Activated CD4-positive, alpha-beta T cell treated with anti-CD3 and anti-CD28 coated beads, Interleukin-2, amount 10 ng/mL, durations not matched to agents 24 days and 14 days (primary cell): Measurements from ENCODE around the gene KRT34. TPM values are rescaled to one million over a fixed set of nuclear protein-coding genes. Genes with fewer than 3 reads are reported as not detected.
A peak's percentile ranks its signal among the peaks of the same experiment; 100 is the strongest.

Source experiments
- DNase-seq: peaks from one replicate; pipeline ENCODE4 v3.0.0; 2022
- H3K27ac Mint-ChIP-seq: one replicate; pipeline ENCODE4 v1.8.0; 2022; ENCODE audit warnings: mild to moderate bottlenecking, mixed read lengths
- H3K27me3 Mint-ChIP-seq: one replicate; pipeline ENCODE4 v1.8.0; 2022; ENCODE audit warnings: mixed read lengths
- H3K36me3 Mint-ChIP-seq: one replicate; pipeline ENCODE4 v1.8.0; 2022; ENCODE audit warnings: low read depth, mild to moderate bottlenecking, mixed read lengths
- H3K4me1 Mint-ChIP-seq: one replicate; pipeline ENCODE4 v1.8.0; 2021; ENCODE audit warnings: mixed read lengths
- H3K4me3 Mint-ChIP-seq: one replicate; pipeline ENCODE4 v1.8.0; 2022; ENCODE audit warnings: mild to moderate bottlenecking, moderate library complexity, mixed read lengths
- H3K9me3 Mint-ChIP-seq: one replicate; pipeline ENCODE4 v1.8.0; 2021; ENCODE audit warnings: mixed read lengths
- intact Hi-C: fragments of 100-400 bp; cut with micrococcal nuclease; formaldehyde crosslinking; loops from one replicate; pipeline ENCODE4 v1.15.1; 2023
- total RNA-seq: library from RNA; stranded (reverse); gene quantifications from 2 replicates; pipeline ENCODE4 v1.2.3, GENCODE V29; 2022

KRT34 gene
- total RNA-seq, 1 donor from 2014 or later = not detected

- Mint-ChIP-seq H3K27me3 (peaks cover 10% of the 10 kb centered on the region), H3K36me3 (peaks cover 3% of the 10 kb centered on the region), H3K9me3 (peaks cover 6% of the 10 kb centered on the region), H3K27ac (peak overlapping the region; percentile 82), H3K4me3 (peak overlapping the region; percentile 45), H3K4me1 (peaks cover 36% of the 10 kb centered on the region)
- peak; percentile 89 for DNase-seq
- intact Hi-C loops = loop anchor here (1.0 kb wide), 1 partner anchor 62 kb away; no protein-coding TSS in a partner anchor
Measured at GRCh38 chr17:41340934-41341861, 40.9 kb downstream of the KRT34 start.

- Mint-ChIP-seq H3K27me3 (peaks cover 16% of the 10 kb centered on the region), H3K4me3 (peak overlapping the region; percentile 8), H3K9me3 (peaks cover 6% of the 10 kb centered on the region), H3K36me3 (peaks cover 3% of the 10 kb centered on the region), H3K4me1 (peaks cover 39% of the 10 kb centered on the region), H3K27ac (peak overlapping the region; percentile 4)
- intact Hi-C loops = no loop called here
- DNase-seq = no peak
Measured at GRCh38 chr17:41340494-41340893, 41.6 kb downstream of the KRT34 start.

GRCh38 chr17:41339571-41340172 is 42.4 kb downstream of the KRT34 start:
- H3K9me3 Mint-ChIP-seq = peaks cover 6% of the 10 kb centered on the region
- peak overlapping the region; percentile 47 for H3K4me3 Mint-ChIP-seq
- H3K27ac Mint-ChIP-seq = no peak overlapping the region
- no peak for DNase-seq
- intact Hi-C loops = no loop called here
- peaks cover 42% of the 10 kb centered on the region for H3K4me1 Mint-ChIP-seq
- peaks cover 3% of the 10 kb centered on the region for H3K36me3 Mint-ChIP-seq
- peaks cover 14% of the 10 kb centered on the region for H3K27me3 Mint-ChIP-seq

GRCh38 chr17:41338961-41339485 is 43.1 kb downstream of the KRT34 start:
- DNase-seq = peak; percentile 83
- Mint-ChIP-seq H3K27ac (peak overlapping the region; percentile 54), H3K36me3 (peaks cover 3% of the 10 kb centered on the region), H3K4me1 (peaks cover 42% of the 10 kb centered on the region), H3K4me3 (peak overlapping the region; percentile 47), H3K9me3 (peaks cover 6% of the 10 kb centered on the region), H3K27me3 (peaks cover 14% of the 10 kb centered on the region)
- intact Hi-C loops = no loop called here

GRCh38 chr17:41335747-41336146 is 46.4 kb downstream of the KRT34 start:
- intact Hi-C loops = no loop called here
- H3K27ac Mint-ChIP-seq = peak overlapping the region; percentile 35
- H3K4me1 Mint-ChIP-seq = peaks cover 29% of the 10 kb centered on the region
- peak; percentile 49 for DNase-seq
- no peaks in the 10 kb centered on the region for H3K36me3 Mint-ChIP-seq
- H3K27me3 Mint-ChIP-seq = peaks cover 17% of the 10 kb centered on the region
- no peak overlapping the region for H3K4me3 Mint-ChIP-seq
- H3K9me3 Mint-ChIP-seq = no peaks in the 10 kb centered on the region

- no peaks in the 10 kb centered on the region for H3K9me3 Mint-ChIP-seq
- peaks cover 17% of the 10 kb centered on the region for H3K27me3 Mint-ChIP-seq
- H3K36me3 Mint-ChIP-seq = no peaks in the 10 kb centered on the region
- peak; percentile 50 for DNase-seq
- H3K4me1 Mint-ChIP-seq = peaks cover 18% of the 10 kb centered on the region
- intact Hi-C loops = no loop called here
- no peak overlapping the region for H3K27ac Mint-ChIP-seq
- no peak overlapping the region for H3K4me3 Mint-ChIP-seq
Measured at GRCh38 chr17:41334385-41335305, 47.5 kb downstream of the KRT34 start.

GRCh38 chr17:41333836-41334235 is 48.3 kb downstream of the KRT34 start:
- H3K27me3 Mint-ChIP-seq = peaks cover 17% of the 10 kb centered on the region
- no peak overlapping the region for H3K27ac Mint-ChIP-seq
- no peaks in the 10 kb centered on the region for H3K36me3 Mint-ChIP-seq
- intact Hi-C loops = no loop called here
- peak; percentile 43 for DNase-seq
- peaks cover 10% of the 10 kb centered on the region for H3K4me1 Mint-ChIP-seq
- no peaks in the 10 kb centered on the region for H3K9me3 Mint-ChIP-seq
- H3K4me3 Mint-ChIP-seq = no peak overlapping the region

- Mint-ChIP-seq H3K9me3 (no peaks in the 10 kb centered on the region), H3K4me3 (no peak overlapping the region), H3K4me1 (peaks cover 6% of the 10 kb centered on the region), H3K27me3 (peaks cover 15% of the 10 kb centered on the region), H3K36me3 (no peaks in the 10 kb centered on the region), H3K27ac (no peak overlapping the region)
- intact Hi-C loops = no loop called here
- DNase-seq = peak; percentile 46
Measured at GRCh38 chr17:41333098-41333497, 49.0 kb downstream of the KRT34 start.

- Mint-ChIP-seq H3K9me3 (no peaks in the 10 kb centered on the region), H3K4me3 (no peak overlapping the region), H3K4me1 (peaks cover 6% of the 10 kb centered on the region), H3K36me3 (no peaks in the 10 kb centered on the region), H3K27ac (no peak overlapping the region), H3K27me3 (peaks cover 13% of the 10 kb centered on the region)
- no peak for DNase-seq
- intact Hi-C loops = no loop called here
Measured at GRCh38 chr17:41332239-41332638, 49.9 kb downstream of the KRT34 start.

- intact Hi-C loops = no loop called here
- peak; percentile 51 for DNase-seq
Measured at GRCh38 chr17:41331606-41332005, 50.5 kb downstream of the KRT34 start.

GRCh38 chr17:41329279-41329948 is 52.7 kb downstream of the KRT34 start:
- DNase-seq = peak; percentile 71
- peaks cover 3% of the 10 kb centered on the region for H3K27me3 Mint-ChIP-seq
- no peak overlapping the region for H3K27ac Mint-ChIP-seq
- no peaks in the 10 kb centered on the region for H3K36me3 Mint-ChIP-seq
- H3K4me3 Mint-ChIP-seq = no peak overlapping the region
- no peaks in the 10 kb centered on the region for H3K4me1 Mint-ChIP-seq
- no peaks in the 10 kb centered on the region for H3K9me3 Mint-ChIP-seq
- intact Hi-C loops = loop anchor here (5.0 kb wide), 1 partner anchor 527 kb away; no protein-coding TSS in a partner anchor

More at GRCh38 chr17:41331606-41332005, 50.5 kb downstream of the KRT34 start:
- Mint-ChIP-seq H3K9me3 (no peaks in the 10 kb centered on the region), H3K27ac (no peak overlapping the region), H3K4me3 (no peak overlapping the region), H3K27me3 (peaks cover 13% of the 10 kb centered on the region), H3K36me3 (no peaks in the 10 kb centered on the region), H3K4me1 (peaks cover 6% of the 10 kb centered on the region)

- H3K27me3 Mint-ChIP-seq = peaks cover 3% of the 10 kb centered on the region
- no peaks in the 10 kb centered on the region for H3K9me3 Mint-ChIP-seq
- H3K36me3 Mint-ChIP-seq = no peaks in the 10 kb centered on the region
- H3K4me1 Mint-ChIP-seq = peaks cover 2% of the 10 kb centered on the region
- DNase-seq = no peak
- H3K27ac Mint-ChIP-seq = no peak overlapping the region
- H3K4me3 Mint-ChIP-seq = no peak overlapping the region
- intact Hi-C loops = loop anchor here (5.0 kb wide), 1 partner anchor 526 kb away; no protein-coding TSS in a partner anchor
Measured at GRCh38 chr17:41328207-41328606, 53.9 kb downstream of the KRT34 start.
